HG02571 (cell line): Measurements from ENCODE around the gene SHISAL1.

Source experiments
- ATAC-seq: cut with Tn5 transposase; IDR thresholded peaks from one replicate; pipeline ENCODE4 v1.9.1; 2021; ENCODE audit warnings: mild to moderate bottlenecking, moderate library complexity; ENCODE audit not compliant: unreplicated experiment

Gene SHISAL1

GRCh38 chr22:44312766-44313165 lies at the start of gene SHISAL1:
SHISAL1 (minus strand) TSS chr22:44312951; CDS start chr22:44300945, 12,006 bp downstream.
- no peak for ATAC-seq

- ATAC-seq = no peak
Observed at GRCh38 chr22:44361391-44362126, 48.8 kb upstream of the SHISAL1 start.

GRCh38 chr22:44360668-44361381 lies 48.1 kb upstream of the SHISAL1 start:
- ATAC-seq = no peak

GRCh38 chr22:44360306-44360667 lies 47.5 kb upstream of the SHISAL1 start:
- no peak for ATAC-seq

GRCh38 chr22:44359496-44360110 lies 46.9 kb upstream of the SHISAL1 start:
- no peak for ATAC-seq

- no peak for ATAC-seq
Observed at GRCh38 chr22:44358709-44359440, 46.1 kb upstream of the SHISAL1 start.

- ATAC-seq = no peak
Observed at GRCh38 chr22:44357966-44358465, 45.3 kb upstream of the SHISAL1 start.

GRCh38 chr22:44357296-44357965 lies 44.7 kb upstream of the SHISAL1 start:
- ATAC-seq = no peak

GRCh38 chr22:44355716-44356070 lies 42.9 kb upstream of the SHISAL1 start:
- no peak for ATAC-seq

- ATAC-seq = no peak
Observed at GRCh38 chr22:44354288-44354687, 41.5 kb upstream of the SHISAL1 start.

GRCh38 chr22:44353041-44353440 lies 40.3 kb upstream of the SHISAL1 start:
- ATAC-seq = no peak

- ATAC-seq = no peak
Observed at GRCh38 chr22:44352378-44353035, 39.8 kb upstream of the SHISAL1 start.

- ATAC-seq = no peak
Observed at GRCh38 chr22:44351685-44352377, 39.1 kb upstream of the SHISAL1 start.

- no peak for ATAC-seq
Observed at GRCh38 chr22:44351037-44351436, 38.3 kb upstream of the SHISAL1 start.

- no peak for ATAC-seq
Observed at GRCh38 chr22:44349594-44349993, 36.8 kb upstream of the SHISAL1 start.

GRCh38 chr22:44348971-44349560 lies 36.3 kb upstream of the SHISAL1 start:
- ATAC-seq = no peak

GRCh38 chr22:44347549-44347948 lies 34.8 kb upstream of the SHISAL1 start:
- no peak for ATAC-seq

GRCh38 chr22:44347080-44347479 lies 34.3 kb upstream of the SHISAL1 start:
- no peak for ATAC-seq

GRCh38 chr22:44345872-44346271 lies 33.1 kb upstream of the SHISAL1 start:
- no peak for ATAC-seq
